ENCODE results near the gene MRPL34.

MRPL34 gene

GRCh38 chr19:17311455-17312188 lies 6.0 kb downstream of the MRPL34 start:
- DNase-seq, result no peak

GRCh38 chr19:17312189-17313113 lies 6.8 kb downstream of the MRPL34 start:
- no peak for DNase-seq

GRCh38 chr19:17314007-17314593 lies 8.4 kb downstream of the MRPL34 start:
- DNase-seq, result no peak

- DNase-seq, result no peak
Observed at GRCh38 chr19:17318966-17319365, 13.3 kb downstream of the MRPL34 start.

- DNase-seq, result no peak
Observed at GRCh38 chr19:17319473-17320238, 14.0 kb downstream of the MRPL34 start.

- no peak for DNase-seq
Observed at GRCh38 chr19:17320435-17320834, 14.8 kb downstream of the MRPL34 start.

GRCh38 chr19:17321655-17322489 lies 16.2 kb downstream of the MRPL34 start:
- DNase-seq, result no peak

GRCh38 chr19:17322854-17323253 lies 17.2 kb downstream of the MRPL34 start:
- no peak for DNase-seq

- no peak for DNase-seq
Observed at GRCh38 chr19:17323300-17323963, 17.8 kb downstream of the MRPL34 start.

- DNase-seq, result no peak
Observed at GRCh38 chr19:17323964-17324332, 18.3 kb downstream of the MRPL34 start.

GRCh38 chr19:17324357-17325114 lies 18.9 kb downstream of the MRPL34 start:
- DNase-seq, result no peak

- DNase-seq, result no peak
Observed at GRCh38 chr19:17325133-17325532, 19.5 kb downstream of the MRPL34 start.

- no peak for DNase-seq
Observed at GRCh38 chr19:17325881-17326594, 20.4 kb downstream of the MRPL34 start.

- DNase-seq, result no peak
Observed at GRCh38 chr19:17326595-17326966, 20.9 kb downstream of the MRPL34 start.

GRCh38 chr19:17327068-17327653 lies 21.5 kb downstream of the MRPL34 start:
- DNase-seq, result no peak

- no peak for DNase-seq
Observed at GRCh38 chr19:17327654-17328516, 22.2 kb downstream of the MRPL34 start.

- no peak for DNase-seq
Observed at GRCh38 chr19:17328517-17329365, 23.1 kb downstream of the MRPL34 start.
